OCI-LY1 (cell line): ENCODE results near the gene AP3S1.

Source experiments
- EZH2 ChIP-seq: fragments of 200-600 bp; sonication (generic), shearing (Covaris generic); IDR thresholded peaks from 2 replicates; pipeline ENCODE4 v1.8.0; 2017; ENCODE audit warnings: borderline replicate concordance, mixed run types, mild to moderate bottlenecking, antibody characterized with exemption, low read length, moderate library complexity, mixed read lengths
- TF ChIP-seq, protein P1 (sequence below): fragments of 200-600 bp; sonication (generic), shearing (Covaris generic); IDR thresholded peaks from 2 replicates; pipeline ENCODE4 v1.5.1; 2017; ENCODE audit warnings: mild to moderate bottlenecking, antibody characterized with exemption, low read length, moderate library complexity, mixed read lengths

DNA sequence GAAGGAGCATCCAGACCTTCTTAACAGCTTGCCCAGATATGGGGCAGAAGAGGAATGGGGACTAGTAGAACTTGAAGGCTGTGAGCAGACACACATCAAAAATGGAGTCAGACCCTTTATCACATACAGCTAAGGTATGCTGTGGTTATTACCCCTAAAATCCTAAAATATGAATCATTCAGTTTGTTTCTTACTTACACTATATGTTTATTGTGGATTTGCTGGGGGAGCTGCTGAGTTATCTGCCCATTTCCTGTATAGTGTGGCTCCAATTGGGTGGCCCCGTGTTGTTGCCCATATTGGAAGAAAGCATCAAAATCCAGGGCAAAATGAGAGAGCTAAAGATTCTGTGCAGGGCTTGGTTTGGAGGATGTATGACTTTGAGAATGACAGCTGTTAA lies 56.9 kb downstream of the AP3S1 start:
- TF ChIP-seq, protein P1, sequence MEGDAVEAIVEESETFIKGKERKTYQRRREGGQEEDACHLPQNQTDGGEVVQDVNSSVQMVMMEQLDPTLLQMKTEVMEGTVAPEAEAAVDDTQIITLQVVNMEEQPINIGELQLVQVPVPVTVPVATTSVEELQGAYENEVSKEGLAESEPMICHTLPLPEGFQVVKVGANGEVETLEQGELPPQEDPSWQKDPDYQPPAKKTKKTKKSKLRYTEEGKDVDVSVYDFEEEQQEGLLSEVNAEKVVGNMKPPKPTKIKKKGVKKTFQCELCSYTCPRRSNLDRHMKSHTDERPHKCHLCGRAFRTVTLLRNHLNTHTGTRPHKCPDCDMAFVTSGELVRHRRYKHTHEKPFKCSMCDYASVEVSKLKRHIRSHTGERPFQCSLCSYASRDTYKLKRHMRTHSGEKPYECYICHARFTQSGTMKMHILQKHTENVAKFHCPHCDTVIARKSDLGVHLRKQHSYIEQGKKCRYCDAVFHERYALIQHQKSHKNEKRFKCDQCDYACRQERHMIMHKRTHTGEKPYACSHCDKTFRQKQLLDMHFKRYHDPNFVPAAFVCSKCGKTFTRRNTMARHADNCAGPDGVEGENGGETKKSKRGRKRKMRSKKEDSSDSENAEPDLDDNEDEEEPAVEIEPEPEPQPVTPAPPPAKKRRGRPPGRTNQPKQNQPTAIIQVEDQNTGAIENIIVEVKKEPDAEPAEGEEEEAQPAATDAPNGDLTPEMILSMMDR, result no peak
- TF ChIP-seq EZH2, result no peak
